Measurements from ENCODE around the gene RFT1.

DNA sequence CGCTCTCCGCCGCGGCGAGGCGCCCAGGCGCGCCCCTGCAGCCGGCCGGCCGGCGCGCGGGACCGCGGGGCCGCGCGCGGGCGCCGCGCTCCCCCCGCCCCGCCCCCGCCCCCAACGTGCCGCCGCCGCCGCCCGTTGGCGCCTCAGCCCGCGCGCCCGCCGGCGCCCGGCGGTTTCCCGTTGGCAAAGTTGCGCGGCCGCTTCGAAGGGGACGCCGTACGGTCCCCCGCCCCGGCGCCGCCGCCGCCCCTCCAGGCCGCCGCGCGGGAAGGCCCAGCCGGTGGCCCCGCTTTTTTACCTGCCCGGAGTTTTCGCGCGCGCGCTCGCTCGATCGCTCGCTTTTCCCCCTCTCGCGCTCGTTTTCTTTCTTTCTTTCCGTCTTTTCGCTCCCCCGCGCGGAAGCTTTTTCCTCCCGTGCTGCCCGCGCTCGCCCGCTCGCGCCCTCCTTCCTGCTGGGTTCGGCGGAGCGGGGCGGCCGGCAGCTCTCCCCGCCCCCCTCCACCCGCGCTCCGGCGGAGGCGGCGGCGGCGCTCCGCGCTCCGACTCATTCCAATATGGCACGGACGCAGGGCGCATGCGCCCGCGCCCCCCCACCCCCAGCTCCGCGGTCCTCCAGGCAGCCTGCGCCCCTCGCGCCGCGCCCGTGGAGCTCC, 84.6 kb downstream of the RFT1 start, which contains the start of gene SFMBT1:
- TF ChIP-seq, protein P1, sequence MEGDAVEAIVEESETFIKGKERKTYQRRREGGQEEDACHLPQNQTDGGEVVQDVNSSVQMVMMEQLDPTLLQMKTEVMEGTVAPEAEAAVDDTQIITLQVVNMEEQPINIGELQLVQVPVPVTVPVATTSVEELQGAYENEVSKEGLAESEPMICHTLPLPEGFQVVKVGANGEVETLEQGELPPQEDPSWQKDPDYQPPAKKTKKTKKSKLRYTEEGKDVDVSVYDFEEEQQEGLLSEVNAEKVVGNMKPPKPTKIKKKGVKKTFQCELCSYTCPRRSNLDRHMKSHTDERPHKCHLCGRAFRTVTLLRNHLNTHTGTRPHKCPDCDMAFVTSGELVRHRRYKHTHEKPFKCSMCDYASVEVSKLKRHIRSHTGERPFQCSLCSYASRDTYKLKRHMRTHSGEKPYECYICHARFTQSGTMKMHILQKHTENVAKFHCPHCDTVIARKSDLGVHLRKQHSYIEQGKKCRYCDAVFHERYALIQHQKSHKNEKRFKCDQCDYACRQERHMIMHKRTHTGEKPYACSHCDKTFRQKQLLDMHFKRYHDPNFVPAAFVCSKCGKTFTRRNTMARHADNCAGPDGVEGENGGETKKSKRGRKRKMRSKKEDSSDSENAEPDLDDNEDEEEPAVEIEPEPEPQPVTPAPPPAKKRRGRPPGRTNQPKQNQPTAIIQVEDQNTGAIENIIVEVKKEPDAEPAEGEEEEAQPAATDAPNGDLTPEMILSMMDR (IDR thresholded peaks at IDR 0.05; ENCODE audit: low read depth, low read length), result no peak
- no peak for TF ChIP-seq EZH2phosphoT487 (IDR thresholded peaks at IDR 0.05; ENCODE audit: low read depth)

All from OCI-LY3 (cell line).